CD4-positive, alpha-beta T cell (primary cell): Measurements from ENCODE around the gene REV1. TPM values are rescaled to one million over a fixed set of nuclear protein-coding genes. Genes with fewer than 3 reads are reported as not detected.

ENCODE experiments used
- ATAC-seq: fragments of 200-7000 bp; cut with Tn5 transposase; one replicate; pipeline ENCODE4 v1.10.0; 2022; ENCODE audit warnings: mild to moderate bottlenecking; ENCODE audit not compliant: poor library complexity
- CTCF ChIA-PET: fragments of 350-600 bp; sonication (Branson Sonifier 250); formaldehyde crosslinking; loops from one replicate; lab custom pipeline; 2021; ENCODE audit warnings: antibody characterized with exemption, inconsistent platforms; lab: Charles Lee
- POLR2A ChIA-PET: fragments of 350-600 bp; sonication (Branson Sonifier 250); formaldehyde crosslinking; loops from one replicate; lab custom pipeline; 2021; ENCODE audit warnings: antibody characterized with exemption, inconsistent platforms; lab: Charles Lee
- DNase-seq, 14 experiments: peaks; one replicate each; pipeline ENCODE4 v3.0.0-alpha.2; 2013 to 2020; ENCODE audit warnings: mixed read lengths in 2 of 14
- H3K27ac ChIP-seq, 2 donors: one replicate each; pipeline versions ENCODE4 v1.5.1 to v1.7.0; 2013; ENCODE audit warnings: low read length in 2 of 2, low read depth in 1 of 2, mild to moderate bottlenecking in 1 of 2
- H3K27me3 ChIP-seq, 2 experiments: 1 replicate in 1 of 2; 2 replicates in 1 of 2; pipeline versions ENCODE4 v1.6.1 to v1.7.0; 2013; ENCODE audit warnings: low read length in 2 of 2, control low read depth in 1 of 2, mild to moderate bottlenecking in 1 of 2, moderate library complexity in 1 of 2; ENCODE audit not compliant: insufficient read depth in 2 of 2, control insufficient read depth in 1 of 2
- H3K36me3 ChIP-seq: one replicate; pipeline ENCODE4 v1.6.1; 2013; ENCODE audit warnings: low read length, control low read depth; ENCODE audit not compliant: insufficient read depth
- H3K4me1 ChIP-seq: one replicate; pipeline ENCODE4 v1.6.1; 2013; ENCODE audit warnings: low read length, control low read depth; ENCODE audit not compliant: insufficient read depth
- H3K4me3 ChIP-seq: one replicate; pipeline ENCODE4 v1.5.1; 2013; ENCODE audit warnings: mild to moderate bottlenecking, low read length, moderate library complexity
- H3K9me3 ChIP-seq, 2 experiments: 1 replicate in 1 of 2; 2 replicates in 1 of 2; pipeline versions ENCODE4 v1.6.1 to v1.7.0; 2013; ENCODE audit warnings: low read length in 2 of 2, mild to moderate bottlenecking in 2 of 2, control low read depth in 1 of 2, moderate library complexity in 1 of 2; ENCODE audit not compliant: control insufficient read depth in 1 of 2, insufficient read depth in 1 of 2
- H3K27ac Mint-ChIP-seq: one replicate; pipeline ENCODE4 v1.8.0; 2020; ENCODE audit warnings: mixed read lengths
- H3K27me3 Mint-ChIP-seq: one replicate; pipeline ENCODE4 v1.8.0; 2021; ENCODE audit warnings: mixed read lengths
- H3K36me3 Mint-ChIP-seq: one replicate; pipeline ENCODE4 v1.8.0; 2021; ENCODE audit warnings: low read depth, mixed read lengths
- H3K4me1 Mint-ChIP-seq: one replicate; pipeline ENCODE4 v1.8.0; 2021; ENCODE audit warnings: low read depth, mixed read lengths
- H3K4me3 Mint-ChIP-seq: one replicate; pipeline ENCODE4 v1.8.0; 2020; ENCODE audit warnings: mild to moderate bottlenecking, mixed read lengths
- H3K9me3 Mint-ChIP-seq: one replicate; pipeline ENCODE4 v1.8.0; 2020; ENCODE audit warnings: mixed read lengths
- intact Hi-C, 2 experiments: fragments of 100-400 bp; cut with DNase I in 1 of 2; cut with micrococcal nuclease in 1 of 2; formaldehyde crosslinking; loops; one replicate each; pipeline versions ENCODE4 v1.15.1 to v1.9.0; 2023 to 2025; cut with DNase I, micrococcal nuclease
- total RNA-seq, 174 experiments: library from RNA in 2 of 174; stranded (reverse) in 2 of 174; gene quantifications; one replicate each; pipeline ENCODE4 v1.2.3 and lab custom pipeline; 2021 to 2026
- TF ChIP-seq, protein P1 (sequence below): fragments of 200-600 bp; IDR thresholded peaks from one replicate; pipeline ENCODE4 v1.8.0; 2022; ENCODE audit warnings: antibody characterized with exemption, mild to moderate bottlenecking

Gene REV1
- total RNA-seq, 2 experiments from 2014 or later, result 39.8 TPM

DNA sequence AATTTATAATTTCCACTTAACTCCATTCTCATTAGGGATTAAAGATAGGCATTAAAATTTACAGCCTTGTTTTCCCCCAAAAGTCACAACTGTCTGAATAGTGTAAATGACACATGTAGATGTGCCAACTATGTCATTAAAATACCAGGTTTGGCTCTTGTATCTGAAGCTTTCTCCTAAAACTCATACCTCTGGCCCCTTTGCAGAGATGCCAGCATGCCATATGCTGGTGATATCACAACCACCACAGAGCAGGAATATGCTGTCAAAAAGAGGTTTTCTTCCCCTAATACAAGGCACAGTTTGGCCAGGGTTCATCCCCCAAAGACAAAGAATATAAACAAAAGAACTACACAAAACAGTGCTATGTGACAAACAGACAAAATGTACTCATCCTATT lies 65.4 kb downstream of the REV1 start:
- CTCF ChIA-PET, result interaction anchor here (1.0 kb wide), 1 partner anchor 8 kb away, joined by 3 read pairs; no protein-coding TSS in a partner anchor

DNA sequence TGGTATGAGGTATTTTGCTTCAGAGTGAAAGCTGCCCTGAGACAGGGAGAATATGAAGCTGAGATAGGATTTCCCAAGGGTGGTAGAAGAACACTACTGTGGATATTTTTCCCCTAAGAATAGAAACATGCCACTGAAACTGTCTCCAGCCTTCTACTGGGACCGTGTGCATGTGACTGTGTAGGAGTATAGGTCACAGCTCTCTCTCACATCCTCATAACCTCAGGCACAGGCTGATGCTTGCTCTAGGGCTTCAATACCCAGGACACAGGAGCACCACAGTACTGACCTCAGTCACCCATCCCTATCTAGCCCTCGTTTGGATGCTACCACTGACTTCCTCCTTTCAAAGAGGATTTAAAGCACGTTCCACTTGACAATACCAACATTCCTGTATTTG lies 67.2 kb downstream of the REV1 start:
- no peaks in the 10 kb centered on the region for H3K27me3 ChIP-seq
- ATAC-seq, result no peak
- H3K9me3 ChIP-seq, result no peaks in the 10 kb centered on the region
- ChIA-PET POLR2A (no interaction called here), CTCF (no interaction called here)
- H3K4me1 ChIP-seq, result no peaks in the 10 kb centered on the region
- Mint-ChIP-seq H3K4me1 (no peaks in the 10 kb centered on the region), H3K27me3 (no peaks in the 10 kb centered on the region), H3K27ac (no peak overlapping the region), H3K9me3 (no peaks in the 10 kb centered on the region), H3K4me3 (no peak overlapping the region), H3K36me3 (peaks cover 85% of the 10 kb centered on the region)
- DNase-seq, result no peak
- peaks cover 71% of the 10 kb centered on the region for H3K36me3 ChIP-seq
- TF ChIP-seq, protein P1, sequence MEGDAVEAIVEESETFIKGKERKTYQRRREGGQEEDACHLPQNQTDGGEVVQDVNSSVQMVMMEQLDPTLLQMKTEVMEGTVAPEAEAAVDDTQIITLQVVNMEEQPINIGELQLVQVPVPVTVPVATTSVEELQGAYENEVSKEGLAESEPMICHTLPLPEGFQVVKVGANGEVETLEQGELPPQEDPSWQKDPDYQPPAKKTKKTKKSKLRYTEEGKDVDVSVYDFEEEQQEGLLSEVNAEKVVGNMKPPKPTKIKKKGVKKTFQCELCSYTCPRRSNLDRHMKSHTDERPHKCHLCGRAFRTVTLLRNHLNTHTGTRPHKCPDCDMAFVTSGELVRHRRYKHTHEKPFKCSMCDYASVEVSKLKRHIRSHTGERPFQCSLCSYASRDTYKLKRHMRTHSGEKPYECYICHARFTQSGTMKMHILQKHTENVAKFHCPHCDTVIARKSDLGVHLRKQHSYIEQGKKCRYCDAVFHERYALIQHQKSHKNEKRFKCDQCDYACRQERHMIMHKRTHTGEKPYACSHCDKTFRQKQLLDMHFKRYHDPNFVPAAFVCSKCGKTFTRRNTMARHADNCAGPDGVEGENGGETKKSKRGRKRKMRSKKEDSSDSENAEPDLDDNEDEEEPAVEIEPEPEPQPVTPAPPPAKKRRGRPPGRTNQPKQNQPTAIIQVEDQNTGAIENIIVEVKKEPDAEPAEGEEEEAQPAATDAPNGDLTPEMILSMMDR, result no peak
- H3K4me3 ChIP-seq, result no peak overlapping the region
- intact Hi-C loops, result no loop called here
- H3K27ac ChIP-seq, result no peak overlapping the region

More for the DNA sequence above, 65.4 kb downstream of the REV1 start:
- intact Hi-C loops, result no loop called here
- Histone ChIP-seq H3K27ac (no peak overlapping the region), H3K4me3 (no peak overlapping the region), H3K27me3 (no peaks in the 10 kb centered on the region), H3K9me3 (no peaks in the 10 kb centered on the region), H3K36me3 (peaks cover 67% of the 10 kb centered on the region), H3K4me1 (no peaks in the 10 kb centered on the region)
- Mint-ChIP-seq H3K9me3 (no peaks in the 10 kb centered on the region), H3K4me3 (no peak overlapping the region), H3K27ac (no peak overlapping the region), H3K27me3 (no peaks in the 10 kb centered on the region), H3K36me3 (peaks cover 84% of the 10 kb centered on the region), H3K4me1 (no peaks in the 10 kb centered on the region)
- ATAC-seq (no peak), DNase-seq (no peak)
- TF ChIP-seq, protein P1, result no peak
- POLR2A ChIA-PET, result no interaction called here

DNA sequence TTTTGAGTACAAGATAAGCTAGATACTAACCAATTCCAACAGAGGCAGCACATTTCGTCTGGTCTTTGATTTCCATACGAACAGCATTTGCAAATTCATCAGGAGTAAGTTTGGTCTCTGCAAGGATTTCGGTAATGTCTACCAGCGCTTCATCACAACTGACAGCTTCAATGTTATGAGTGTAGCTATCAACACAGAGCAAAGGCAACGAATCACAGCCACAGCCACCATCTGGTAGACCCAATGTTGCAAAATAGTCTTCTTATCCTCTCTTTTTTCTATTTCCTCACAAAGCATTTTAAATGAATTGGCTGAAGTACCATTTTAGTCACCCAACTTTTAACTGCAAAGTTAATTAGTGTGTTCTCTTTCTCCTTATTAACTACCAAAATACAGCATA lies 68.3 kb downstream of the REV1 start:
- CTCF ChIA-PET, result no interaction called here
- no peak for DNase-seq
- intact Hi-C loops, result no loop called here

More for the DNA sequence above, 68.3 kb downstream of the REV1 start:
- POLR2A ChIA-PET, result interaction anchor here (0.6 to 0.9 kb wide), 3 partner anchors 16 to 42 kb away, joined by 3 to 6 read pairs (median 3); no protein-coding TSS in a partner anchor
- Histone ChIP-seq H3K27ac (no peak overlapping the region), H3K27me3 (no peaks in the 10 kb centered on the region), H3K9me3 (no peaks in the 10 kb centered on the region), H3K4me1 (no peaks in the 10 kb centered on the region), H3K36me3 (peaks cover 68% of the 10 kb centered on the region), H3K4me3 (no peak overlapping the region)
- ATAC-seq, result no peak
- H3K27me3 Mint-ChIP-seq, result no peaks in the 10 kb centered on the region
- TF ChIP-seq, protein P1, result no peak
- no peaks in the 10 kb centered on the region for H3K9me3 Mint-ChIP-seq
- no peaks in the 10 kb centered on the region for H3K4me1 Mint-ChIP-seq
- H3K36me3 Mint-ChIP-seq, result peaks cover 85% of the 10 kb centered on the region
- H3K27ac Mint-ChIP-seq, result no peak overlapping the region
- no peak overlapping the region for H3K4me3 Mint-ChIP-seq
